Measurements from ENCODE around the gene SLC9B1. TPM values are rescaled to one million over a fixed set of nuclear protein-coding genes. Genes with fewer than 3 reads are reported as not detected.
"Not testable (repeated sequence)": the region's sequence is repeated elsewhere in the genome, so short reads cannot be mapped to it uniquely, and the experiment has no call there.

Gene SLC9B1
- total RNA-seq, 2 donors from 2014 or later, result not detected

GRCh38 chr4:102959496-102959895, 60.0 kb downstream of the SLC9B1 start:
- DNase-seq (no peak), ATAC-seq (no peak)
- Histone ChIP-seq H3K4me3 (no peak overlapping the region), H3K4me1 (no peaks in the 10 kb centered on the region), H3K27ac (no peak overlapping the region), H3K9me3 (no peaks in the 10 kb centered on the region), H3K36me3 (replicated peaks in 1 of 2; ENCODE audit: insufficient read depth in 1 of 2, low read depth in 2 of 2) (no peaks in the 10 kb centered on the region), H3K27me3 (no peaks in the 10 kb centered on the region)
- WGBS, 2 donors, result 70 to 77% methylated on average over 3 of the region's 3 CpGs
- intact Hi-C loops (cut with DNase I), result no loop called here
- TF ChIP-seq POLR2A (IDR thresholded peaks at IDR 0.05) (no peak), CTCF (IDR thresholded peaks at IDR 0.05) (no peak)

GRCh38 chr4:102945066-102945465, 74.4 kb downstream of the SLC9B1 start:
- no peaks in the 10 kb centered on the region for H3K27me3 ChIP-seq
- TF ChIP-seq POLR2A (IDR thresholded peaks at IDR 0.05), result no peak
- no peak for TF ChIP-seq CTCF (IDR thresholded peaks at IDR 0.05)
- no peaks in the 10 kb centered on the region for H3K4me1 ChIP-seq
- no peak overlapping the region for H3K27ac ChIP-seq
- DNase-seq (no peak), ATAC-seq (no peak)
- no peaks in the 10 kb centered on the region for H3K9me3 ChIP-seq
- 50 to 58% methylated on average over 3 of the region's 3 CpGs for WGBS, 2 donors
- no peak overlapping the region for H3K4me3 ChIP-seq
- no peaks in the 10 kb centered on the region for H3K36me3 ChIP-seq (replicated peaks in 1 of 2; ENCODE audit: insufficient read depth in 1 of 2, low read depth in 2 of 2)
- intact Hi-C loops (cut with DNase I), result no loop called here

- H3K9me3 ChIP-seq; H3K27ac ChIP-seq; H3K27me3 ChIP-seq; ATAC-seq; H3K36me3 ChIP-seq (replicated peaks in 1 of 2; ENCODE audit: insufficient read depth in 1 of 2, low read depth in 2 of 2); DNase-seq; H3K4me3 ChIP-seq; H3K4me1 ChIP-seq; intact Hi-C loops (cut with DNase I): not testable (repeated sequence)
- WGBS, 2 donors, result 72 to 77% methylated on average over 2 of the region's 2 CpGs
Measured at GRCh38 chr4:102938063-102938462, 81.4 kb downstream of the SLC9B1 start.

GRCh38 chr4:102935716-102936115, 83.8 kb downstream of the SLC9B1 start:
- no peak for DNase-seq
- intact Hi-C loops (cut with DNase I), result no loop called here
- TF ChIP-seq POLR2A (IDR thresholded peaks at IDR 0.05) (no peak), CTCF (IDR thresholded peaks at IDR 0.05) (no peak)

GRCh38 chr4:102919697-102920096, 99.8 kb downstream of the SLC9B1 start:
- H3K9me3 ChIP-seq; H3K4me3 ChIP-seq; DNase-seq; ATAC-seq; H3K27me3 ChIP-seq; H3K27ac ChIP-seq; intact Hi-C loops (cut with DNase I); H3K4me1 ChIP-seq; H3K36me3 ChIP-seq (replicated peaks in 1 of 2; ENCODE audit: insufficient read depth in 1 of 2, low read depth in 2 of 2): not testable (repeated sequence)
- 76 to 100% methylated on average over 1 to 8 of the region's 8 CpGs for WGBS, 2 donors

More at GRCh38 chr4:102935716-102936115, 83.8 kb downstream of the SLC9B1 start:
- Histone ChIP-seq H3K27ac (no peak overlapping the region), H3K4me3 (no peak overlapping the region), H3K27me3 (no peaks in the 10 kb centered on the region), H3K9me3 (no peaks in the 10 kb centered on the region), H3K4me1 (no peaks in the 10 kb centered on the region), H3K36me3 (replicated peaks in 1 of 2; ENCODE audit: insufficient read depth in 1 of 2, low read depth in 2 of 2) (no peaks in the 10 kb centered on the region)
- 55 to 64% methylated on average over 2 of the region's 2 CpGs for WGBS, 2 donors
- ATAC-seq, result no peak

- no peaks in the 10 kb centered on the region for H3K9me3 ChIP-seq
- no peak overlapping the region for H3K27ac ChIP-seq
- TF ChIP-seq POLR2A (IDR thresholded peaks at IDR 0.05), result no peak
- no peak for TF ChIP-seq CTCF (IDR thresholded peaks at IDR 0.05)
- DNase-seq (no peak), ATAC-seq (no peak)
- no peak overlapping the region for H3K4me3 ChIP-seq
- no peaks in the 10 kb centered on the region for H3K36me3 ChIP-seq (replicated peaks in 1 of 2; ENCODE audit: insufficient read depth in 1 of 2, low read depth in 2 of 2)
- 83 to 85% methylated on average over 3 of the region's 3 CpGs for WGBS, 2 donors
- intact Hi-C loops (cut with DNase I), result no loop called here
- H3K4me1 ChIP-seq, result no peaks in the 10 kb centered on the region
- no peaks in the 10 kb centered on the region for H3K27me3 ChIP-seq
Measured at GRCh38 chr4:102918859-102919258, 100.6 kb downstream of the SLC9B1 start.

All from body of pancreas (tissue), 4 donors.